ENCODE data around the gene AUTS2.

- TF ChIP-seq, protein P1, sequence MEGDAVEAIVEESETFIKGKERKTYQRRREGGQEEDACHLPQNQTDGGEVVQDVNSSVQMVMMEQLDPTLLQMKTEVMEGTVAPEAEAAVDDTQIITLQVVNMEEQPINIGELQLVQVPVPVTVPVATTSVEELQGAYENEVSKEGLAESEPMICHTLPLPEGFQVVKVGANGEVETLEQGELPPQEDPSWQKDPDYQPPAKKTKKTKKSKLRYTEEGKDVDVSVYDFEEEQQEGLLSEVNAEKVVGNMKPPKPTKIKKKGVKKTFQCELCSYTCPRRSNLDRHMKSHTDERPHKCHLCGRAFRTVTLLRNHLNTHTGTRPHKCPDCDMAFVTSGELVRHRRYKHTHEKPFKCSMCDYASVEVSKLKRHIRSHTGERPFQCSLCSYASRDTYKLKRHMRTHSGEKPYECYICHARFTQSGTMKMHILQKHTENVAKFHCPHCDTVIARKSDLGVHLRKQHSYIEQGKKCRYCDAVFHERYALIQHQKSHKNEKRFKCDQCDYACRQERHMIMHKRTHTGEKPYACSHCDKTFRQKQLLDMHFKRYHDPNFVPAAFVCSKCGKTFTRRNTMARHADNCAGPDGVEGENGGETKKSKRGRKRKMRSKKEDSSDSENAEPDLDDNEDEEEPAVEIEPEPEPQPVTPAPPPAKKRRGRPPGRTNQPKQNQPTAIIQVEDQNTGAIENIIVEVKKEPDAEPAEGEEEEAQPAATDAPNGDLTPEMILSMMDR (tag by site-specific recombination; IDR thresholded peaks at IDR 0.05): no peak
- TF ChIP-seq ZNF830 (tag by site-specific recombination; IDR thresholded peaks at IDR 0.05; ENCODE audit: low read depth): no peak
- TF ChIP-seq, protein P2, sequence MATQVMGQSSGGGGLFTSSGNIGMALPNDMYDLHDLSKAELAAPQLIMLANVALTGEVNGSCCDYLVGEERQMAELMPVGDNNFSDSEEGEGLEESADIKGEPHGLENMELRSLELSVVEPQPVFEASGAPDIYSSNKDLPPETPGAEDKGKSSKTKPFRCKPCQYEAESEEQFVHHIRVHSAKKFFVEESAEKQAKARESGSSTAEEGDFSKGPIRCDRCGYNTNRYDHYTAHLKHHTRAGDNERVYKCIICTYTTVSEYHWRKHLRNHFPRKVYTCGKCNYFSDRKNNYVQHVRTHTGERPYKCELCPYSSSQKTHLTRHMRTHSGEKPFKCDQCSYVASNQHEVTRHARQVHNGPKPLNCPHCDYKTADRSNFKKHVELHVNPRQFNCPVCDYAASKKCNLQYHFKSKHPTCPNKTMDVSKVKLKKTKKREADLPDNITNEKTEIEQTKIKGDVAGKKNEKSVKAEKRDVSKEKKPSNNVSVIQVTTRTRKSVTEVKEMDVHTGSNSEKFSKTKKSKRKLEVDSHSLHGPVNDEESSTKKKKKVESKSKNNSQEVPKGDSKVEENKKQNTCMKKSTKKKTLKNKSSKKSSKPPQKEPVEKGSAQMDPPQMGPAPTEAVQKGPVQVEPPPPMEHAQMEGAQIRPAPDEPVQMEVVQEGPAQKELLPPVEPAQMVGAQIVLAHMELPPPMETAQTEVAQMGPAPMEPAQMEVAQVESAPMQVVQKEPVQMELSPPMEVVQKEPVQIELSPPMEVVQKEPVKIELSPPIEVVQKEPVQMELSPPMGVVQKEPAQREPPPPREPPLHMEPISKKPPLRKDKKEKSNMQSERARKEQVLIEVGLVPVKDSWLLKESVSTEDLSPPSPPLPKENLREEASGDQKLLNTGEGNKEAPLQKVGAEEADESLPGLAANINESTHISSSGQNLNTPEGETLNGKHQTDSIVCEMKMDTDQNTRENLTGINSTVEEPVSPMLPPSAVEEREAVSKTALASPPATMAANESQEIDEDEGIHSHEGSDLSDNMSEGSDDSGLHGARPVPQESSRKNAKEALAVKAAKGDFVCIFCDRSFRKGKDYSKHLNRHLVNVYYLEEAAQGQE (tag by site-specific recombination; IDR thresholded peaks at IDR 0.05): no peak
- TF ChIP-seq ZNF302 (tag by site-specific recombination; IDR thresholded peaks at IDR 0.05; ENCODE audit: low read depth): no peak
These were observed 1083.4 kb downstream of the AUTS2 start for GRCh38 chr7:70681469-70682350.
